KMS-11 (cell line): ENCODE data around the gene STX10.

ENCODE experiments used
- H2AFZ ChIP-seq: fragments of 200-600 bp; sonication (generic); 2 replicates; pipeline ENCODE4 v1.6.1; 2016; ENCODE audit warnings: antibody characterized with exemption, mixed run types, low read depth
- H3K27ac ChIP-seq: fragments of 200-600 bp; sonication (generic); 2 replicates; pipeline ENCODE4 v1.6.1; 2016; ENCODE audit warnings: mild to moderate bottlenecking, mixed run types
- H3K27me3 ChIP-seq: fragments of 200-600 bp; sonication (generic); 2 replicates; pipeline ENCODE4 v1.6.1; 2017; ENCODE audit warnings: mild to moderate bottlenecking, low read depth, mixed run types, moderate library complexity; ENCODE audit not compliant: insufficient read depth
- H3K36me3 ChIP-seq: fragments of 200-600 bp; sonication (generic); 2 replicates; pipeline ENCODE4 v1.6.1; 2017; ENCODE audit warnings: mild to moderate bottlenecking, mixed run types; ENCODE audit not compliant: insufficient read depth
- H3K4me1 ChIP-seq: fragments of 200-600 bp; sonication (generic); 2 replicates; pipeline ENCODE4 v1.6.1; 2016; ENCODE audit warnings: mild to moderate bottlenecking, low read depth, mixed run types; ENCODE audit not compliant: poor library complexity, severe bottlenecking
- H3K4me2 ChIP-seq: fragments of 200-600 bp; sonication (generic); 2 replicates; pipeline ENCODE4 v1.7.0; 2016; ENCODE audit warnings: mild to moderate bottlenecking, mixed run types
- H3K4me3 ChIP-seq: fragments of 200-600 bp; sonication (generic); IDR thresholded peaks from 2 replicates; pipeline ENCODE4 v1.6.1; 2017; ENCODE audit warnings: low read depth, low read length, mixed read lengths; ENCODE audit not compliant: insufficient read depth
- H3K79me2 ChIP-seq: fragments of 200-600 bp; sonication (generic); 2 replicates; pipeline ENCODE4 v1.6.1; 2016; ENCODE audit warnings: low read depth, mixed run types; ENCODE audit not compliant: insufficient read depth
- H3K9ac ChIP-seq: fragments of 200-600 bp; sonication (generic); 2 replicates; pipeline ENCODE4 v1.6.1; 2016; ENCODE audit warnings: mild to moderate bottlenecking, mixed run types
- H4K20me1 ChIP-seq: fragments of 200-600 bp; sonication (generic); 2 replicates; pipeline ENCODE4 v1.6.1; 2016; ENCODE audit warnings: mild to moderate bottlenecking, mixed run types; ENCODE audit not compliant: insufficient read depth
- TF ChIP-seq, protein P1 (sequence below): fragments of 200-600 bp; sonication (generic); conservative IDR thresholded peaks from 2 replicates; pipeline ENCODE4 v1.6.1; 2017; ENCODE audit warnings: low read depth, mild to moderate bottlenecking, antibody characterized with exemption, low read length, moderate library complexity, mixed read lengths

The STX10 gene

GRCh38 chr19:13134626-13135025, 15.5 kb downstream of the STX10 start:
- TF ChIP-seq, protein P1, sequence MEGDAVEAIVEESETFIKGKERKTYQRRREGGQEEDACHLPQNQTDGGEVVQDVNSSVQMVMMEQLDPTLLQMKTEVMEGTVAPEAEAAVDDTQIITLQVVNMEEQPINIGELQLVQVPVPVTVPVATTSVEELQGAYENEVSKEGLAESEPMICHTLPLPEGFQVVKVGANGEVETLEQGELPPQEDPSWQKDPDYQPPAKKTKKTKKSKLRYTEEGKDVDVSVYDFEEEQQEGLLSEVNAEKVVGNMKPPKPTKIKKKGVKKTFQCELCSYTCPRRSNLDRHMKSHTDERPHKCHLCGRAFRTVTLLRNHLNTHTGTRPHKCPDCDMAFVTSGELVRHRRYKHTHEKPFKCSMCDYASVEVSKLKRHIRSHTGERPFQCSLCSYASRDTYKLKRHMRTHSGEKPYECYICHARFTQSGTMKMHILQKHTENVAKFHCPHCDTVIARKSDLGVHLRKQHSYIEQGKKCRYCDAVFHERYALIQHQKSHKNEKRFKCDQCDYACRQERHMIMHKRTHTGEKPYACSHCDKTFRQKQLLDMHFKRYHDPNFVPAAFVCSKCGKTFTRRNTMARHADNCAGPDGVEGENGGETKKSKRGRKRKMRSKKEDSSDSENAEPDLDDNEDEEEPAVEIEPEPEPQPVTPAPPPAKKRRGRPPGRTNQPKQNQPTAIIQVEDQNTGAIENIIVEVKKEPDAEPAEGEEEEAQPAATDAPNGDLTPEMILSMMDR = no peak
- Histone ChIP-seq H3K9ac (no peak overlapping the region), H3K4me1 (no peaks in the 10 kb centered on the region), H3K4me2 (no peak overlapping the region), H3K36me3 (peaks cover 5% of the 10 kb centered on the region; the same call in 1 of the 2 replicates), H2AFZ (no peak overlapping the region), H3K27me3 (no peaks in the 10 kb centered on the region), H3K79me2 (peaks cover 32% of the 10 kb centered on the region), H3K4me3 (no peak overlapping the region), H3K27ac (no peak overlapping the region), H4K20me1 (peaks cover 12% of the 10 kb centered on the region; the same call in 1 of the 2 replicates)

- Histone ChIP-seq H3K4me1 (no peaks in the 10 kb centered on the region), H3K4me3 (no peak overlapping the region), H4K20me1 (peaks cover 12% of the 10 kb centered on the region; the same call in 1 of the 2 replicates), H2AFZ (no peak overlapping the region), H3K9ac (no peak overlapping the region), H3K36me3 (peaks cover 5% of the 10 kb centered on the region; the same call in 1 of the 2 replicates), H3K4me2 (no peak overlapping the region), H3K79me2 (peaks cover 44% of the 10 kb centered on the region), H3K27me3 (no peaks in the 10 kb centered on the region), H3K27ac (no peak overlapping the region)
- TF ChIP-seq, protein P1 = no peak
Observed at GRCh38 chr19:13133241-13133870, 16.8 kb downstream of the STX10 start.

DNA sequence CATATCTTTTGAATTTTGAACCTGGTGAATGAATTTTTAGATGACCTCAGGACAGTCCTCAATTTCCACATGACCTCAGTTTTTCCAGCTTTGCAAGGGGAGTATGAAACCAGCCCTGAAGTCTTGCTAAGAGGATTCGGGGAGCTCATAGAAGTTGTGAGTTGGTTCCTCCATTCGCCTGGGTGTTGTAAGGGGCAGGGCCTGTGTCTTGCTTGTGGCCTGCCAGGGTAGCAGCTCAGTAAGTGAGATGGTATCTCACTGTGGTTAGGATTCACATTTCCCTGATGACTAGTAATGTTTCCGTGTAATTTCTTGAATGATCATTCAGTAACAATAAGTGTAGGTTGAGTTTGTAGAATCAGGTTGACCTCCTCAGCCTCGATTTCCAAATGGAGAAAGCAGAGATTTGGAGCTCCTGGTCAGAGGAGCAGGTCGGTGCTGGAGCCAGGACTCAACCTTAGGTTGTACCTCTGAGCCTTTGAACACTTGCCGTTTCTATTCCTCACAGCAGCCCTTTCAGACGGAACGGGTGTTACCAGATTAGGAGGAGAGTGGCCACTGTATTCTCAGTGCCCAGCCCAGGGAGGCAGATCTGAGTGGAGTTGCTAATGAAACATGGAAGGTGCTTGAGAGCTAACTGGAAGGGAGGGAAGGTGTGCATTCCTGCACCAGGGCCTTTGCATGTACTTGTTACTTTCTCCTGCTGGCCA, 17.5 kb downstream of the STX10 start:
- Histone ChIP-seq H3K27me3 (no peaks in the 10 kb centered on the region), H3K79me2 (peaks cover 49% of the 10 kb centered on the region), H3K4me1 (no peaks in the 10 kb centered on the region), H3K9ac (no peak overlapping the region), H2AFZ (no peak overlapping the region), H3K4me3 (no peak overlapping the region), H4K20me1 (peaks cover 12% of the 10 kb centered on the region; the same call in 1 of the 2 replicates), H3K36me3 (peaks cover 5% of the 10 kb centered on the region; the same call in 1 of the 2 replicates), H3K27ac (no peak overlapping the region), H3K4me2 (no peak overlapping the region)
- TF ChIP-seq, protein P1 = no peak

DNA sequence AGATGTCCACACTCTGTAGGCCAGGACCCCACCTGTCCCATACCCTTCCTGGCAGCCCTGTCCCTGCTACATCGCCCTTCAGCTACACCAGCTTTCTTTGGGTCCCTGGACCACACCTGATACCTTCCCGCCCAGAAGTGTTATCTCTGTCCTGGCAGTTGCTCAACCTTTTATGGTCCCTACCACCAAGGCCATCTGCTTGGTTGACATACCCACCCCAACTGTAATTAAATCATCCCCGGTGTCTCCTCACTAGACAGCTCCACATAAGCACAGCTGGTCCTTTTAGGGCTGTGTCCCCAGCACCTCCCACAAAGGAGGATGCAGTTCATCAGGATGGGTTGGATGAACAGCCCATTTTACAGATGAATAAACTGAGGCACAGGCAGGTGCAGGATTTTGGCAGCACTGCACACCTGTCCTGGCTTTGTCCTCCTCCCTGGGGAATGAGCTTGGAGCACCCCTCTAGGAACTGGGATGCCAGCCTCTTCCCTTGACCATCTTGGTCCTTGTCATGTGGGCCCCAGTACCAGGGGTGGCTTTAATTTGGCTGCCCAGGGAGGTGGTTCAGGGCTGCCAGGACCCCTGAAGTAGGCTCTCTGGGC, 19.2 kb downstream of the STX10 start:
- H2AFZ ChIP-seq = no peak overlapping the region
- no peak overlapping the region for H3K4me2 ChIP-seq
- TF ChIP-seq, protein P1 = no peak
- no peak overlapping the region for H3K27ac ChIP-seq
- H3K4me1 ChIP-seq = no peaks in the 10 kb centered on the region
- no peaks in the 10 kb centered on the region for H3K36me3 ChIP-seq
- no peak overlapping the region for H3K9ac ChIP-seq
- H3K27me3 ChIP-seq = no peaks in the 10 kb centered on the region
- peaks cover 12% of the 10 kb centered on the region; the same call in 1 of the 2 replicates for H4K20me1 ChIP-seq
- peaks cover 60% of the 10 kb centered on the region for H3K79me2 ChIP-seq
- no peak overlapping the region for H3K4me3 ChIP-seq
